Measurements from ENCODE around the gene MDN1.
"Not testable (repeated sequence)": the region's sequence is repeated elsewhere in the genome, so short reads cannot be mapped to it uniquely, and the experiment has no call there.

MDN1 gene

GRCh38 chr6:89830170-89830809, 10.7 kb upstream of the MDN1 start:
- DNase-seq (ENCODE audit: extremely low read depth, low read depth): no peak
- TF ChIP-seq CTCF (IDR thresholded peaks at IDR 0.05; ENCODE audit: low read depth, low read length, missing control alignments): no peak
- H3K4me3 ChIP-seq (replicated peaks; ENCODE audit: low read depth, low read length): peak overlapping the region; percentile 79

- TF ChIP-seq CTCF (IDR thresholded peaks at IDR 0.05; ENCODE audit: low read depth, low read length, missing control alignments): no peak
- DNase-seq (ENCODE audit: extremely low read depth, low read depth): peak; percentile 98
- peak within 1 kb of the TSS; percentile 79 for H3K4me3 ChIP-seq (replicated peaks; ENCODE audit: low read depth, low read length)
These were observed 10.0 kb upstream of the MDN1 start, which contains the start of gene CASP8AP2 for GRCh38 chr6:89829472-89830169. Gene CASP8AP2, plus strand, starts transcription at chr6:89829880.

GRCh38 chr6:89828988-89829471, 9.4 kb upstream of the MDN1 start:
- peak overlapping the region; percentile 79 for H3K4me3 ChIP-seq (replicated peaks; ENCODE audit: low read depth, low read length)
- no peak for TF ChIP-seq CTCF (IDR thresholded peaks at IDR 0.05; ENCODE audit: low read depth, low read length, missing control alignments)
- no peak for DNase-seq (ENCODE audit: extremely low read depth, low read depth)

- H3K4me3 ChIP-seq (replicated peaks; ENCODE audit: low read depth, low read length): peak overlapping the region; percentile 79
- DNase-seq (ENCODE audit: extremely low read depth, low read depth): not testable (repeated sequence)
These were observed 8.9 kb upstream of the MDN1 start for GRCh38 chr6:89828475-89828987.

- no peak overlapping the region for H3K4me3 ChIP-seq (replicated peaks; ENCODE audit: low read depth, low read length)
- DNase-seq (ENCODE audit: extremely low read depth, low read depth): no peak
- TF ChIP-seq CTCF (IDR thresholded peaks at IDR 0.05; ENCODE audit: low read depth, low read length, missing control alignments): no peak
These were observed 6.5 kb upstream of the MDN1 start for GRCh38 chr6:89826029-89826528.

- peak overlapping the region; percentile 100 for H3K4me3 ChIP-seq (replicated peaks; ENCODE audit: low read depth, low read length)
- no peak for TF ChIP-seq CTCF (IDR thresholded peaks at IDR 0.05; ENCODE audit: low read depth, low read length, missing control alignments)
- no peak for DNase-seq (ENCODE audit: extremely low read depth, low read depth)
These were observed 638 bp downstream of the MDN1 start for GRCh38 chr6:89818977-89819335.

- H3K4me3 ChIP-seq (replicated peaks; ENCODE audit: low read depth, low read length): peak overlapping the region; percentile 100
- no peak for TF ChIP-seq CTCF (IDR thresholded peaks at IDR 0.05; ENCODE audit: low read depth, low read length, missing control alignments)
- no peak for DNase-seq (ENCODE audit: extremely low read depth, low read depth)
These were observed 2.1 kb downstream of the MDN1 start for GRCh38 chr6:89817481-89817880.

GRCh38 chr6:89813422-89813821, 6.2 kb downstream of the MDN1 start:
- not testable (repeated sequence) for DNase-seq (ENCODE audit: extremely low read depth, low read depth); H3K4me3 ChIP-seq (replicated peaks; ENCODE audit: low read depth, low read length)
